ENCODE data around the gene RPRD1A. TPM values are rescaled to one million over a fixed set of nuclear protein-coding genes. Genes with fewer than 3 reads are reported as not detected.
A peak's percentile ranks its signal among the peaks of the same experiment; 100 is the strongest.
"Not testable (repeated sequence)": the region's sequence is repeated elsewhere in the genome, so short reads cannot be mapped to it uniquely, and the experiment has no call there.

The RPRD1A gene
- polyA plus RNA-seq, 1 donor (not counting 4 experiments of a cell fraction or from before 2014, with no cell fraction given): 55.5 TPM

DNA sequence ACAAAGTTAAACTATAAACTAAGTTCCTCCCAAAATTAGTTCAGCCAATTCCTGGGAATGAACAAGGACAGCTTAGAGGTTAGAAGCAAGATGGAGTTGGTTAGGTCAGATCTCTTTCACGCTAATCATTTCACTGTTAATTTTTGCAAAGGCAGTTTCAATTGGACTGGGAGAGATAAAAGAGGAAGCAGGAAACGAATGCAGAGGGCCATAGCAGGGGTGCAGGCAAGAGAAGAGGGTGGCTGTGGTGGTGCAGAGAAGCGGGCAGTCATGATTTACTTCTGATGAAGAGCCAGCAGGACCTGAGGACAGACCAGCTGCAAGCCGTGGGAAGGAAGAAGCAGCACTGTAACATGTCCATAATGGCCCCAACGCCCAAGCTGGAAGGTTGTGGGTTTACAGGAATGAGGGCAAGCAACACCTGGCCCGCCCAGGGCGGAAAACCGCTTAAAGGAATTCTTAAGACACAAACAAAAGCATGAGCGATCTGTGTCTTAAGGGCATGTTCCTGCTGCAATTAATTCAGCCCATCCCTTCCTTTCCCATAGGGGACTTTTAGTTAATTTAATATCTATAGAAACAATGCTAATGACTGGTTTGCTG, 99.0 kb downstream of the RPRD1A start:
- H2AFZ ChIP-seq (ENCODE audit: control insufficient read depth, low read length): peak overlapping the region; percentile 46
- dilution Hi-C loops (cut with MboI; ENCODE audit: extremely low pct_ligation_motif_present, low sequenced_read_pairs): no loop called here
- H3K36me3 ChIP-seq (ENCODE audit: control insufficient read depth in 2 of 2, extremely low read depth in 1 of 2, insufficient read depth in 2 of 2, low read length in 2 of 2): no peaks in the 10 kb centered on the region
- peaks cover 2% of the 10 kb centered on the region for H3K9me3 ChIP-seq (ENCODE audit: control insufficient read depth, low read depth, low read length)
- H3K4me1 ChIP-seq (ENCODE audit: control insufficient read depth, extremely low read depth, insufficient read depth, low read length): peaks cover 13% of the 10 kb centered on the region
- H3K79me2 ChIP-seq (ENCODE audit: control insufficient read depth, insufficient read depth, low read length): peaks cover 9% of the 10 kb centered on the region
- peak overlapping the region; percentile 37 for H3K27ac ChIP-seq (ENCODE audit: control insufficient read depth, insufficient read depth, low read length)
- TF ChIP-seq, protein P1, sequence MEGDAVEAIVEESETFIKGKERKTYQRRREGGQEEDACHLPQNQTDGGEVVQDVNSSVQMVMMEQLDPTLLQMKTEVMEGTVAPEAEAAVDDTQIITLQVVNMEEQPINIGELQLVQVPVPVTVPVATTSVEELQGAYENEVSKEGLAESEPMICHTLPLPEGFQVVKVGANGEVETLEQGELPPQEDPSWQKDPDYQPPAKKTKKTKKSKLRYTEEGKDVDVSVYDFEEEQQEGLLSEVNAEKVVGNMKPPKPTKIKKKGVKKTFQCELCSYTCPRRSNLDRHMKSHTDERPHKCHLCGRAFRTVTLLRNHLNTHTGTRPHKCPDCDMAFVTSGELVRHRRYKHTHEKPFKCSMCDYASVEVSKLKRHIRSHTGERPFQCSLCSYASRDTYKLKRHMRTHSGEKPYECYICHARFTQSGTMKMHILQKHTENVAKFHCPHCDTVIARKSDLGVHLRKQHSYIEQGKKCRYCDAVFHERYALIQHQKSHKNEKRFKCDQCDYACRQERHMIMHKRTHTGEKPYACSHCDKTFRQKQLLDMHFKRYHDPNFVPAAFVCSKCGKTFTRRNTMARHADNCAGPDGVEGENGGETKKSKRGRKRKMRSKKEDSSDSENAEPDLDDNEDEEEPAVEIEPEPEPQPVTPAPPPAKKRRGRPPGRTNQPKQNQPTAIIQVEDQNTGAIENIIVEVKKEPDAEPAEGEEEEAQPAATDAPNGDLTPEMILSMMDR (optimal IDR thresholded peaks at IDR 0.05 in 1 of 3, IDR thresholded peaks at IDR 0.05 in 1 of 3, conservative IDR thresholded peaks at IDR 0.05 in 1 of 3; ENCODE audit: extremely low read depth in 1 of 3, insufficient read depth in 2 of 3, low read length in 3 of 3): no peak
- no peak for TF ChIP-seq EZH2 (IDR thresholded peaks at IDR 0.05; ENCODE audit: low read length)
- H4K20me1 ChIP-seq (ENCODE audit: control insufficient read depth, extremely low read depth, insufficient read depth, low read length): no peaks in the 10 kb centered on the region
- H3K9ac ChIP-seq (ENCODE audit: control insufficient read depth, extremely low read depth, insufficient read depth, low read length): no peak overlapping the region
- no peaks in the 10 kb centered on the region for H3K9me1 ChIP-seq (ENCODE audit: control insufficient read depth, extremely low read depth, insufficient read depth, low read length)
- DNase-seq (ENCODE audit: low read depth, low spot score): peak; percentile 48
- no peaks in the 10 kb centered on the region for H3K27me3 ChIP-seq (ENCODE audit: control insufficient read depth, extremely low read depth, insufficient read depth, low read length)
- peak overlapping the region; percentile 57 for H3K4me2 ChIP-seq (ENCODE audit: control insufficient read depth, extremely low read depth, insufficient read depth, low read depth, low read length)
- no peak overlapping the region for H3K4me3 ChIP-seq (ENCODE audit: control insufficient read depth in 2 of 3, extremely low read depth in 1 of 3, insufficient read depth in 2 of 3, low read depth in 1 of 3, low read length in 3 of 3)
- peak; percentile 92 for FAIRE-seq

DNA sequence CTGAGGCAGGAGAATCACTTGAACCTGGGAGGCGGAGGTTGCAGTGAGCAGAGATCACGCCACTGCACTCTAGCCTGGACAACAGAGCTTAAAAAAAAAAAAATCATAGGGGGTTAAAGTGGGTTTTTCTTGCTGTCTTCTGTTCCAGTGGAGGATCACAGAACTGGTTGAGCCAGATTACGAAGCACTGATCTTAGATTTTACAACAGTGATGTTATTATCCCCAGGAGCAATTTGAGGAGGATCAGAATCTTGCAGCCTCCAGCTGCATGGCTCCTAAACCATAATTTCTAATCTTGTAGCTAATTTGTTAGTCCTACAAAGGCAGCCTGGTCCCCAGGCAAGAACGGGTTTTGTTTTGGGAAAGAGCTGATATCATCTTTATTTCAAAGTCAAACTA, 99.5 kb downstream of the RPRD1A start:
- Histone ChIP-seq H3K4me1 (ENCODE audit: control insufficient read depth, extremely low read depth, insufficient read depth, low read length) (peaks cover 13% of the 10 kb centered on the region), H3K4me2 (ENCODE audit: control insufficient read depth, extremely low read depth, insufficient read depth, low read depth, low read length) (peak overlapping the region; percentile 57), H3K27ac (ENCODE audit: control insufficient read depth, insufficient read depth, low read length) (peak overlapping the region; percentile 37)
- H3K4me3 ChIP-seq (ENCODE audit: control insufficient read depth in 2 of 3, extremely low read depth in 1 of 3, insufficient read depth in 2 of 3, low read depth in 1 of 3, low read length in 3 of 3); FAIRE-seq; H3K9me1 ChIP-seq (ENCODE audit: control insufficient read depth, extremely low read depth, insufficient read depth, low read length); DNase-seq (ENCODE audit: low read depth, low spot score); dilution Hi-C loops (cut with MboI; ENCODE audit: extremely low pct_ligation_motif_present, low sequenced_read_pairs); H3K9me3 ChIP-seq (ENCODE audit: control insufficient read depth, low read depth, low read length); H2AFZ ChIP-seq (ENCODE audit: control insufficient read depth, low read length); H3K27me3 ChIP-seq (ENCODE audit: control insufficient read depth, extremely low read depth, insufficient read depth, low read length); H3K9ac ChIP-seq (ENCODE audit: control insufficient read depth, extremely low read depth, insufficient read depth, low read length); H3K36me3 ChIP-seq (ENCODE audit: control insufficient read depth in 2 of 2, extremely low read depth in 1 of 2, insufficient read depth in 2 of 2, low read length in 2 of 2); H3K79me2 ChIP-seq (ENCODE audit: control insufficient read depth, insufficient read depth, low read length); H4K20me1 ChIP-seq (ENCODE audit: control insufficient read depth, extremely low read depth, insufficient read depth, low read length): not testable (repeated sequence)

DNA sequence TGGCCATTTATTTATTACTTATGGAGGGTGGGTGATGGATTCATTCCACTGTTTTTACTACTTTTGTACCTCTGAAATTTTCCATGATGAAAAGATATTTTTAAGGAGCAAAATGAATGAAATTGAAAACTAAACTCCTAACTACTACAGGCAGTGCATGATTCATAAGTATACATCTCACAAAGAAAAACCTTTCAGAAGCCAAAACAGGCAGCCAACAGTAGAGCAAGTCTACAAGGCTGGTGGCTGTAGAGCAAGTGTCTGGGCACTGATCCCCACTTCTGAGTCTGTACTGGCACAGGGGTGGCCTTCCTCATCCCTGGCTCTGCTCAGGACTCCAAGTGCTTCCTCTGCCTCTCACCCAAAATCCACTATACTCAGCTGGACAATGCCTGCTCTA, 103.0 kb downstream of the RPRD1A start:
- Histone ChIP-seq H2AFZ (ENCODE audit: control insufficient read depth, low read length) (no peak overlapping the region), H3K27me3 (ENCODE audit: control insufficient read depth, extremely low read depth, insufficient read depth, low read length) (no peaks in the 10 kb centered on the region), H3K4me3 (ENCODE audit: control insufficient read depth in 2 of 3, extremely low read depth in 1 of 3, insufficient read depth in 2 of 3, low read depth in 1 of 3, low read length in 3 of 3) (no peak overlapping the region), H3K4me2 (ENCODE audit: control insufficient read depth, extremely low read depth, insufficient read depth, low read depth, low read length) (no peak overlapping the region), H3K27ac (ENCODE audit: control insufficient read depth, insufficient read depth, low read length) (no peak overlapping the region), H4K20me1 (ENCODE audit: control insufficient read depth, extremely low read depth, insufficient read depth, low read length) (no peaks in the 10 kb centered on the region), H3K36me3 (ENCODE audit: control insufficient read depth in 2 of 2, extremely low read depth in 1 of 2, insufficient read depth in 2 of 2, low read length in 2 of 2) (no peaks in the 10 kb centered on the region), H3K79me2 (ENCODE audit: control insufficient read depth, insufficient read depth, low read length) (no peaks in the 10 kb centered on the region), H3K4me1 (ENCODE audit: control insufficient read depth, extremely low read depth, insufficient read depth, low read length) (peaks cover 7% of the 10 kb centered on the region), H3K9me1 (ENCODE audit: control insufficient read depth, extremely low read depth, insufficient read depth, low read length) (no peaks in the 10 kb centered on the region), H3K9ac (ENCODE audit: control insufficient read depth, extremely low read depth, insufficient read depth, low read length) (no peak overlapping the region), H3K9me3 (ENCODE audit: control insufficient read depth, low read depth, low read length) (peaks cover 2% of the 10 kb centered on the region)
- TF ChIP-seq, protein P1 (optimal IDR thresholded peaks at IDR 0.05 in 1 of 3, IDR thresholded peaks at IDR 0.05 in 1 of 3, conservative IDR thresholded peaks at IDR 0.05 in 1 of 3; ENCODE audit: extremely low read depth in 1 of 3, insufficient read depth in 2 of 3, low read length in 3 of 3): no peak
- TF ChIP-seq EZH2 (IDR thresholded peaks at IDR 0.05; ENCODE audit: low read length): no peak
- FAIRE-seq (no peak), DNase-seq (ENCODE audit: low read depth, low spot score) (no peak)
- dilution Hi-C loops (cut with MboI; ENCODE audit: extremely low pct_ligation_motif_present, low sequenced_read_pairs): no loop called here

Measured in keratinocyte (primary cell).